AG10803 (cell line): ENCODE data around the gene SON.

Source experiments
- DNase-seq: peaks from one replicate; pipeline ENCODE4 v3.0.0; 2010; ENCODE audit warnings: low read depth
- H3K4me3 ChIP-seq: 2 replicates; pipeline ENCODE4 v1.5.1; 2011; ENCODE audit warnings: mild to moderate bottlenecking, low read length, control low read depth
- TF ChIP-seq, protein P1 (sequence below): conservative IDR thresholded peaks from 2 replicates; pipeline ENCODE4 v1.5.1; 2011; ENCODE audit warnings: mild to moderate bottlenecking, low read length, control low read depth, inconsistent platforms

The SON gene

DNA sequence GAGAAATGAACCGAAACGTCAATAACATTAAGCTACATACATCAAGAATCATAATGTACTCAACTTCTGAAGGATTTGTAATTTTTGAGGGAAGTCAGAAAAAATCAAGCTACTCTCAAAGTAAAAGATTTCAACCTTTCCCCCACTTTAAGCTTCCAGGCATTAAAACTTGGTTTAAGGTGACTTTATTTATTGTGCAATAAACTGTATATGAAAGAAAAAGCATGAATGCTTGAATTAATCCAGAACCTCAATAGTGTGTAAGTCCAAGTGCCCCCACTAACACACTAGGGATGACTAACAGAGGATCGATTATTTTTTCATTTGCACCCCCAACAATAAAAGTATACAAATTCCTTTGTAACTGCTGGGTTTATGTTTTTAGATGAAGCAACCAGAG is 11.8 kb upstream of the SON start:
- no peak for DNase-seq
- no peak overlapping the region for H3K4me3 ChIP-seq
- TF ChIP-seq, protein P1, sequence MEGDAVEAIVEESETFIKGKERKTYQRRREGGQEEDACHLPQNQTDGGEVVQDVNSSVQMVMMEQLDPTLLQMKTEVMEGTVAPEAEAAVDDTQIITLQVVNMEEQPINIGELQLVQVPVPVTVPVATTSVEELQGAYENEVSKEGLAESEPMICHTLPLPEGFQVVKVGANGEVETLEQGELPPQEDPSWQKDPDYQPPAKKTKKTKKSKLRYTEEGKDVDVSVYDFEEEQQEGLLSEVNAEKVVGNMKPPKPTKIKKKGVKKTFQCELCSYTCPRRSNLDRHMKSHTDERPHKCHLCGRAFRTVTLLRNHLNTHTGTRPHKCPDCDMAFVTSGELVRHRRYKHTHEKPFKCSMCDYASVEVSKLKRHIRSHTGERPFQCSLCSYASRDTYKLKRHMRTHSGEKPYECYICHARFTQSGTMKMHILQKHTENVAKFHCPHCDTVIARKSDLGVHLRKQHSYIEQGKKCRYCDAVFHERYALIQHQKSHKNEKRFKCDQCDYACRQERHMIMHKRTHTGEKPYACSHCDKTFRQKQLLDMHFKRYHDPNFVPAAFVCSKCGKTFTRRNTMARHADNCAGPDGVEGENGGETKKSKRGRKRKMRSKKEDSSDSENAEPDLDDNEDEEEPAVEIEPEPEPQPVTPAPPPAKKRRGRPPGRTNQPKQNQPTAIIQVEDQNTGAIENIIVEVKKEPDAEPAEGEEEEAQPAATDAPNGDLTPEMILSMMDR: no peak

DNA sequence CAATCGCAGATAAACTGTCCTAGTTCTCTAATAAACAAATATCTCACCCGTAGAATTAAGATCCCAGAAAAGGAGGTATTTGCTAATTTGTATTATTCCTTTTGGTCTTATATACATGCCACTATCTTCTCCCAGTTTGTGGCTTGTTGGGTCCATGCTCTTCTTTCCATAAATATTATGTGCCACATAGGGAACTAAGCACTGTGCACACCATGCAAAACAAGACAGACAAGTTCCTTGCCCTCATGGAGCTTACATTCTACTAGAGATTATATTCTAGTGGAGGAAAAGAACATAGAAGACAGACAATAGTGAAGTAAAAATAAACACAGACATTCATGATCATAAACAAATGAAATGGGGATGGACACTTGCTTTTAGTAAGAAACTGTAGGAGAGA is 5.6 kb upstream of the SON start:
- no peak for DNase-seq
- H3K4me3 ChIP-seq: no peak overlapping the region
- TF ChIP-seq, protein P1: no peak

DNA sequence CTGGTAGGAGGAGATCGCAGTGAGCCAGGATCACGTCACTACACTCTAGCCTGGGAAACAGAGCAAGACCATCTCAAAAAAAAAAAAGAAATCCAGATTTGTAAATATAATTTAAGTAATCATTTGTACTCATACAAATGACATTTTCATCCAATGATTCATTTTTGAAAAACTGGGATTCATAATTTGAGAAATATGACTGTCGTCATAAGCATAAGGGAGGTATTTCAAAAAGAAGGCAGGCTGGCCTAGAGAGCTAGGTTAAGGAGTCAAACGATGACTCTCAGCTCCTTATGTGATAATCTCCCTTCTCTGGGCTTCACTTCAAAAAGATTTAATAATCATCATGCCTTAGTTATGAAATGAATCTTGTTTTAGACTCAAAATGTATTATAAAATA is 3.2 kb upstream of the SON start:
- no peak overlapping the region for H3K4me3 ChIP-seq
- no peak for DNase-seq

DNA sequence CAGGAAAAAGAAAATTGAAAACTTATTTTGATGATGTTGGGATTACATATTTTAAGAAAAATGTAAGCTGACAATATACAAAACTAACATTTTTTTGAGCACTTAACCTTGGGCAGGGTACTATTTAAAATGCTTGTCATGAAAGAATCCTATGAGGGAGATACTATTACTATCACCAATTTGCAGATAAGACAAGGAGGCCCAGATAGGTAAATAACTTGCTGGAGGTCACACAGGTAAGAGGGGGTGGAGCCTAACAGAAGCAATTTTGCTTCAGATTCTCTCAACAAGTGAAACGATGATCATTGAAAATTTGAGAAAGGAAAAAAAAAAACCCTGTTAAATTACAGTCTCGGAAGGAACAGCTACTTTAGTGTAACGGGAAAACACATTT is 2.1 kb upstream of the SON start:
- TF ChIP-seq, protein P1: no peak

More for the DNA sequence above, 3.2 kb upstream of the SON start:
- TF ChIP-seq, protein P1: no peak

DNA sequence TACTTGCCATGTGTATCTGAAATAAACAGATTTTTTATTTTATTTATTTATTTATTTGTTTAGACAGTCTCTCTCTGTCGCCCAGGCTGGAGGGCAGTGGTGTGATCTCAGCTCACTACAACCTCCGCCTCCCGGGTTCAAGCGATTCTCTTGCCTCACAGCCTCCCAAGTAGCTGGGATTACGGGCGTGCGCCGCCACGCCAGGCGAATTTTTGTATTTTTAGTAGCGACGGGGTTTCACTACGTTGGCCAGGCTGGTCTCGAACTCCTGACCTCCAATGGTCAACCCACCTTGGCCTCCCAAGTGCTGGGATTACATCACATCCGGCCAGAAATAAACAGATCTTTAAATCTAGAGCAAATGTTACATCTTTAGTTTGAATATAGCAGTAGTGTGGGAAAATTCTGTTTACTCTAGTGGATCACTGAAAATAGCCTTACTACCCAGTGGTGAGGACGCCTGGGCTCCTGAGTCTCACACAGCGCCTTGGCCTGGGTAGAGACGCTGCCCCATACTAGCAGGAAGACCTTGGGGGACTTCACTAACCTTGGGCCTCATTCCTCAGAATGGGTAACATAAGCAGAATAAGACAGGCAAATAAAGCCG is 1.6 kb upstream of the SON start:
- H3K4me3 ChIP-seq: peak overlapping the region; percentile 94
- TF ChIP-seq, protein P1: no peak

More for the DNA sequence above, 2.1 kb upstream of the SON start:
- no peak for DNase-seq
- H3K4me3 ChIP-seq: peak overlapping the region; percentile 7; the same call in 1 of the 2 replicates

DNA sequence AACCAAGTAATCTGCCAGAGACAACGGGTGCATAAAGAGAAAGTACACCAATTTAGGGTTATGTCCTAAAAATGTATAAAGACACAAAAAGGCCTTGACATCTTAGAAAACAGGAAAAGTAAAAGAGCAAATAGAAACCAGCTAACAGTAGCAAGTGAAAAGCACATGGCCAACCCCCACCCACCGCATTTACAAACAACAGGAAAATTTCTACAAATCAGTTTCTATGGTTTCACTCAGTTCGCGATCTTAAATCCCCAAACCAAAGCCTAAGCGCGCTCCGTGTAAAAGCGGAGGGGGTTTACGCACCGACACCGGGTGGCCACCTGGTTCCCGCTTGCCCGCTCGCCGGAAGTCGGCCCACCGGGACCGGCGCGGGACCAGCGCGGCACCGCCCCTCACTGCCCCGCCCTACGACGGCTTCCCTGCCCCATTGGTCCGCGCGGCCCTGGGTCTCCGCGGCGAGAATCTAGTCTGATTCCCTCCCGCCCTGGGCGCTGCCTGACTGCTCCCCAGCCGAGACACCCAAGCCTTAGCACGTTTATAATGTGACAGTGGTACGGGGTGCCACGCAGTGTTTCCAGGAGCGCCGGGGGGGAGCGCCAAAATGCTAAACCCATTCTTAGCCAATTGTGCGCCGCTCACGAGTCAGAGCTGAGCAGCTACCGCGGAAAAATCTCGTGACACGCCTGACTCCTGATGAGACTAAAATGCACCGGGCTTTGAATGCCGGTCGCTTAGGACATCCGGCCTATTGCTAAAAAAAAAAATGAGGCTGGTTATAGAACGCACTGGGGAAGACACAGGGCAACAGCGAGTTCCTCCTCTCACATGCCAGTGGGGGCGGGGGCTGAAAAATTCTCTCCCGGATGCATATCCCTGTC is 840 bp upstream of the SON start, which contains the start of gene GART:
Gene GART (minus strand): TSS at position 362 of the 884 bp plus-strand sequence. CDS start 2,802 bp downstream, outside the sequence.
- peak within 1 kb of the TSS; percentile 94 for H3K4me3 ChIP-seq
- TF ChIP-seq, protein P1: no peak
- peak; percentile 74 for DNase-seq

More for the DNA sequence above, 1.6 kb upstream of the SON start:
- DNase-seq: peak; percentile 13
